ENCODE results near the gene HRH1.
"Not testable (repeated sequence)": the region's sequence is repeated elsewhere in the genome, so short reads cannot be mapped to it uniquely, and the experiment has no call there.

HRH1 gene

DNA sequence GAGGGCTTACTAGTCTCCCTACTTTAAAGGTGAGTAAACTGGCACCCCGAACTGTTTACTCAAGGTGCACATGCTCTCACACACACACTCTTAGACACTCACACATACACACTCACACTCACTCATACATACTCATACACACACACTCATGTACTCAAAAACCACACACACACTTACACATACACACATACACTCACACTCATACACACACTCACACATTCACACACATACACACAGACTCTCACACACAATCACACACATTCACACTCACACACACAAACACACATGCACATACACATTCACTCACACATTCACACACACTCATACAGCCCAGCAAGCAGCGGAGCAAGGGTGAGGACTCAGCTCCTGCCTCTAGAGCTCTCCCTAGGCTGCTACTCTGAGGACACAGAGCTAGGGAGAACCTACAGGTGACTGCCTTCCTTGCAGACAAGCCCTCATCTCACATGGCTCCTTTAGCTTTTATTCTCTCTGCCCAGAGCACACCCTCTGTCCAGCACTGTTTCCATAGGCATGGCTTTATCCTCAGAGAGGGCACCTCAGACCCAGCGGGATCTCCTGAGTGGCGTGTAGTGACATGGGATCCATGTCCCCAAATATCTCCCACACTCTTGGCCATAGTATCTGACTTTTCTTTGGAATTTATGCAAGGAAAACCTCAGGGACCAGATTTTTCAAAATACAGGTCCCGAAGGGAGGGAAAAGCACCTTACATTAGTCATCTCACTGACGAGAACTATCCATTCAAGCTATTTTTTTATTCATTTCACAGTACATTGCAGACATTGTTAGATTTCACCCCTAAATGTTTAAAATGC is 91.8 kb downstream of the HRH1 start:
- DNase-seq: no peak

GRCh38 chr3:11246663-11246970 is 92.3 kb downstream of the HRH1 start:
- no peak for DNase-seq

DNA sequence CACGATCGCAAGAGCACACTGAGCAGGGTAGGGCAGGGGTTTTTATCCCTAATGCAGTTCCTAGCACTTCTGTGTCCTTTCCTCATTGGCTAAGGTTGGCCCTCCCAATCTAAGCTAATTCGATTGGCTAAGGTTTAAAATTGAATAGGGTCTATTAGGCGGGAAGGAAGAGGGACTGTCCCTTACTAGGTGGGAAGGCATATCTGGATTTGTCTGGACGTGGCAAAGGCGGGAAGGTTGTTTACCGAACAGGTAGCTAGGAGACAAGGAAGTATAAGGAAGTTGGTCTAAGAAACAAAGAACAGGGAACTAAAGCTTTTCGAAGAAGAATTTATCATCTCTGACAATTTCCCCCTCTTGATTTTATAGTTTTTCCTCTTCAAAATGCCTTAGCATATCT is 93.1 kb downstream of the HRH1 start:
- no peak for DNase-seq

DNA sequence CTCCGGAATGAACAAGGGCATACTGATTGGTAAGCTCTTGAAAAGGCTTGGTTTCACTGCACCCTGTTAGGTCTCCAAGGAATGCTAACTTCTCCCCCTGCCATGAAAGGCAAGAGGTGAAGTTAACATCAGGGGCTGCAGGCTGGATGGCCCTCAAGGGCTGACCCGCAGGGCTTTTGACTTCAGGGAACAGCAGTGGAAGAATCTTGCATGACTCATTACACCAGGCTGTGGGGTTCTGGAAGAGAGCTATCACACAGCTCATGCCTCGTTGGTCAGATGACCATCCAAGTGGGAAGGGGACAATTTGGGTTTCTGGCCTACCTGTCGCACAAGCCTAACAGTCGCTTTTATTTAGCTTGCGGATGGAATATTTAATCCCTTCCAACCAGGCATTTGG is 94.3 kb downstream of the HRH1 start:
- no peak for DNase-seq

- no peak for DNase-seq
These were observed 96.9 kb downstream of the HRH1 start for GRCh38 chr3:11250902-11251806.

DNA sequence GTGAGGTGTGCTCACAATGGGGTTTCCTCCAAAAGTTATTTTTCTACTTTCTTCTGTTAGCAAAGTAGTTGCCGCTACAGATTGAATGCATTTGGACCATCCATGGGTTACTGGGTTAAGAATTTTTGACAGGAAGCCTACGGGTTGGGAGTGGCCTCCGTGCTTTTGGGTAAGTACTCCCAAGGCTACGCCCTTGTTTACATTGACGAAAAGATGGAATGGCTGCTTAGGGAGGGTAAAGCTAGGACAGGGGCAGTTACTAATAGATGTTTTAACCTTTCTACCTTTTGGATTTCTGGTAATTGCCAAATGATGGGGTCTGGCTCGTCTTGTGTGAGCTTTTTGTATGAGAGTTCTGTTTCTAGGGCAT is 97.5 kb downstream of the HRH1 start:
- no peak for DNase-seq

GRCh38 chr3:11254876-11255275 is 100.6 kb downstream of the HRH1 start:
- DNase-seq: no peak

GRCh38 chr3:11255537-11255936 is 101.2 kb downstream of the HRH1 start:
- DNase-seq: not testable (repeated sequence)

DNA sequence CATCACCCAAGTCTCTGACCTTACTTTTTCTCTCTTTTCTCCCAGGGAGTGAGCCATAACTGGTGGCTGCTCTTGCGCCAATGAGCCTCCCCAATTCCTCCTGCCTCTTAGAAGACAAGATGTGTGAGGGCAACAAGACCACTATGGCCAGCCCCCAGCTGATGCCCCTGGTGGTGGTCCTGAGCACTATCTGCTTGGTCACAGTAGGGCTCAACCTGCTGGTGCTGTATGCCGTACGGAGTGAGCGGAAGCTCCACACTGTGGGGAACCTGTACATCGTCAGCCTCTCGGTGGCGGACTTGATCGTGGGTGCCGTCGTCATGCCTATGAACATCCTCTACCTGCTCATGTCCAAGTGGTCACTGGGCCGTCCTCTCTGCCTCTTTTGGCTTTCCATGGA is 104.7 kb downstream of the HRH1 start:
- no peak for DNase-seq

DNA sequence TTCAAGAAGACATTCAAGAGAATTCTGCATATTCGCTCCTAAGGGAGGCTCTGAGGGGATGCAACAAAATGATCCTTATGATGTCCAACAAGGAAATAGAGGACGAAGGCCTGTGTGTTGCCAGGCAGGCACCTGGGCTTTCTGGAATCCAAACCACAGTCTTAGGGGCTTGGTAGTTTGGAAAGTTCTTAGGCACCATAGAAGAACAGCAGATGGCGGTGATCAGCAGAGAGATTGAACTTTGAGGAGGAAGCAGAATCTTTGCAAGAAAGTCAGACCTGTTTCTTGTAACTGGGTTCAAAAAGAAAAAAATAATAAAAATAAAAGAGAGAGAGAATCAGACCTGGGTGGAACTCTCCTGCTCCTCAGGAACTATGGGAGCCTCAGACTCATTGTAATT is 106.2 kb downstream of the HRH1 start:
- no peak for DNase-seq

- DNase-seq: no peak
These were observed 114.7 kb downstream of the HRH1 start for GRCh38 chr3:11269007-11269406.

DNA sequence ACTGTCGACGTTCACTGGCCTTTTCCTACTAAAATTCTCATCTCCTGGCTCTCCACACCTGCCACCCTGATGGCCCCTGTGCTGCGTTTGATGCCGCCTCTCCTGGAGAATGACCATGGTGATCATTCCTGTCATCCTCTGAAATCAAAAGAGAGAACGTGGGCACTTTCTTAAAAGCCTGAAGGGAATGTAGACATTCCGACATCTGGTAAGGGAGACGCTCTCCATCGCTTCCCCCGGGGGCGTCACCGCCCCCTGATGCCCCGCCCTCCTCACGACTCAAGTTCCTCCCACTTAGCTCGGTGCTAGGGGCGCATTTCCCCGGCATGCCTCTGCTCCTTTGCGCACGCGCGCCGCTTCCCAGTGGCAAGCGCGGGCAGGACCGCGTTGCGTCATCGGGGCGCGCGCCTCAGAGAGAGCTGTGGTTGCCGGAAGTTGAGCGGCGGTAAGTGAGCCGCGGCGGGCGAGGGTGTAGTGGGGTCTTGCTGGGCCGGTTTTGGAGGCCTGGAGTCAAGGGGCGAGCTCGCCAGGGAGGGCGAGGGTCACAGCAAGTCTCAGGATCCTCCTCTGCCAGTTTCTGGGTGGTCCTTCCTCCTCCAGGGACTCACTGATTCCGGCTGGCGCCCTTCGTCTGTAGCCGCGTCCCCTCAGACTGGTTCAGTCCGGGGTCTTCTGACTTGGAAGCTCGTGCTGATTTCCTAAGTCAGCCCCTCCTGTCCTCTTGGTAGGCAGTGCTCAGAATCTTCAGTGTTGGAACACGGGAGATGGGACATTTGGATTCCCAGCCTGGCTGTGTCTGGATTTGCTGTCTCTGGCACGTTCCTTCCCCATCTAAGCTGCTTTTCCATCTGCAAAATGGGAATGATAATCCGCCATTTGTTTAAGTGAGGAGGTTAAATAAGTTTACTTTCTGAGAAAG is 118.0 kb downstream of the HRH1 start, which contains the start of gene ATG7:
ATG7 (plus strand) TSS at position 412 of the 919 bp plus-strand sequence. CDS start 26,299 bp downstream, outside the sequence.
- peak; percentile 94 to 97 for DNase-seq

DNA sequence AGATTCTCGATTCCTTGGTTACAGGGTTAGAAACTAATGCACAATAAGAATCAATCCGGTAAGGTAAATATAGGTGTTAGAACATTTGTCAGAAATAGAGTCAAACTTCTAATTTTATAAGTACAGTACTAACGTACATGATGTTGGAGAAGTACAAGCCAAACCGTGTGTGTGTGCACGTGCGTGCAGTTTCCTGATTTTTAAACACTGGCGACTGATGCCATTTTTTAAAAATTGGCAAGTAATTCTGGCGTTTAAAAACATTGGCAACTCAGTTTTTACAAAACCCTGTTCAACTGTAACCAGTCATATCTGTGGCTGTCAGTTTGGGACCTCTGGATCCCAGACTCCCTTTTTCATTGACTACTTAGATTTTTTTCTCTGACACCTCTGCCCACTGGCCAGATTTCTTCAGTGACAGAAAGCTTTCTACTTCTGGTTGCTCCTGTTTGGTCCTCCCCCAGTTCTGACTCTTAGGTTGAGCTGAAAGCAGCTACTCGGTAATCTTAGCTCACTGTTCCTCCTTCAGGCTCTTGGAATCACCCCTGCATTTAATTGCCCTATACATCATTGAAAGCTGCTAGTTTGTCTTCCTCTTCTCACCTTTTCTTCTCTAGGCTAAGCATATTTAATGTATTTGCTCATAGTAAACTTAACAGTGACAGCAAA is 118.7 kb downstream of the HRH1 start:
- no peak for DNase-seq

GRCh38 chr3:11273891-11274291 is 119.6 kb downstream of the HRH1 start:
- no peak for DNase-seq

- no peak for DNase-seq
These were observed 120.4 kb downstream of the HRH1 start for GRCh38 chr3:11274566-11275142.

DNA sequence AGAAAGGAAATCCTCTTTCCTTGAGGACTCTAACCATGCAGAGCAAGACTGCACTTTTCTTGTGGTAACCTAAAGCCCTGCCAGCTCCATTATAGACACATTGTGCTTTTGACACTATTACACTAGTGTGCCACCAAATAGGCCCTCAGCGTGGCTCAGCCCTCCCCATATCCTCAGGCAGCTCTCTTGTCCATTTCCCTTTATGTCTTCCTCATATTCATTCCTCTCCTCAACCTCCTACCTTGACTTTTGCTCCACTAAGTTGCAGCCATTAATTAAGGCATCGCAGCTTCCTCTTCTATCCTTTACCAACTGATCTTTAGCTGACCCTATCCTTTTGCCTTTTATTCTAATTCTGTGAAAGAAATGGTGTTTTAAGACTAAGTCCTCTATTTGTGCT is 121.6 kb downstream of the HRH1 start:
- no peak for DNase-seq

- no peak for DNase-seq
These were observed 122.6 kb downstream of the HRH1 start for GRCh38 chr3:11276901-11277300.

DNA sequence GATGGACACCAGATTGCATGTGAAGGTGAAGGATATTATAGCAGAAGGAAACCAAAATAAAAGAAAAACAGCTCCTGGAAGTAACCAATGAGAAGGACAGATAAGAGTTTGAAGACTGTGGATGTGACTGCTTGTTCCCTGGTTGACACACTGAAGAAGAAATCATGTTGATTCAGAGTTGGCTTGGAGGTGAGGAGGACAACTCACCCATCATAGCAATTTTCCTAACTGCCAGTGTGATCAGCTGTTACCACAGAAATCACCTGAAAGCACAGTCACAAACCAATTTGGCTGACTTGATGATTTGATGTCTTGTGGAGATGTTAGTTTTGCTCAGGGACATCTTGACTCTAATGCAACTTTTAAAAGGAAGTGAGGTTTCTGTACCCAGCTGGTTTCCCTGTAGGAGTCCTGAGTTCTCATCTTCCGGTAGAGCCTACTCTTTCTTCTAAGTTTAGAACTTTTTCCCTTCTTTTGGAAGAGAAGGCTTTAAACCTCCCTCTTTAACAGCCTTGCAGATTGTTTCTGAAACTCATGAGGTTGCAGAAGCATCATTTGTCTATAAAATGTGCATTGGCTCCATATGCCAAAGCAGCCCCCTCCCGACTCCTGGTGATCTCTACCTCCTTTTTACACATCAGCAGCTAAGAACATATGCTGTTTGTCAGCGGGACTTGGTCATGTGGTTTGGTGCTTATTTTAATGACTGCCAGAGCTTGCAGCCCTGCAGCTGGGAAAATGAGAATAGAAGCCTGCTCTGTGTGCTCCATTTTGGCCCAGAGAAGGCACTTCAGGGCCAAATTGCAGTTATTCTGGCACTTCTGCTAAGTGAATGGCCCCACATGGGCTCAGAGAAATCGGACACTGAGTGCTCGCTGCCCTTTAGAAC is 128.2 kb downstream of the HRH1 start:
- no peak for DNase-seq

- DNase-seq: no peak
These were observed 128.8 kb downstream of the HRH1 start for GRCh38 chr3:11283139-11283475.

DNA sequence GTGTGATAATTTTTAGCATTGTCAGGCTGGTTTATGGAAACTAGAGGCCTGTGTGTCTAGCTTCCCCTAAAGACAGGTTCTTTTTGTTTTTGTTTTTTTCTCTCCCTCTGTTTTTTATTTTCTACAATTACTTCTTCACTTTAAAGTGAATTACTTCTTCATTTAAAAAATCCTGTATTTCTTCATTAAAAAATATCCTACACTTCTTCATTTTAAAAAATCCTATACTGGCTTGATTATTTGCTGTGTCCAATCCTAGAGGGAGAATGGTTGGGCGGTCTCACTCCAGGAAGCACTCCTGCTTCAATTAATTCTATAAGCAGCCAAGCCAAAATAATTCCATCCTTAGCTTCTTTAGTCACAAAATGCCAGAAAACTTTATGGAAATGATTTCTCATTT is 129.7 kb downstream of the HRH1 start:
- no peak for DNase-seq

- DNase-seq: no peak
These were observed 131.2 kb downstream of the HRH1 start for GRCh38 chr3:11285471-11285870.
